ENCODE measurements around the gene TMEM255B. TPM values are rescaled to one million over a fixed set of nuclear protein-coding genes. Genes with fewer than 3 reads are reported as not detected.

Gene TMEM255B
- total RNA-seq, 1 donor from 2014 or later = 0.26 TPM

DNA sequence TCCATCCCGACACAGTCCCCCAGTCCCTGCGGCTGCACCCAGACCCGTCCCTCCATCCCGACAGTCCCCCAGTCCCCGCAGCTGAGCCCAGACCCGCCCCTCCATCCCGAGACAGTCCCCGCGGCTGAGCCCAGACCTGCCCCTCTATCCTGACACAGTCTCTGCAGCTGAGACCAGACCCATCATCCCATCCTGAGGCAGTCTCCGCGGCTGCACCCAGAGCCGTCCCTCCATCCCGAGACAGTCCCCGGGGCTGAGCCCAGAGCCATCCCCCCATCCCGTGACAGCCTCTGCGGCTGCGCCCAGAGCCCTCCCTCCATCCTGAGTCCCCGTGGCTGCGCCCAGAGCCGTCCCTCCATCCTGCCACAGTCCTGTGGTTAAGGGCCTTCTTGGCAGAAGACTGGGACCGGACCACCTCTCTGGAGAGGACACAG lies 28.8 kb upstream of the TMEM255B start:
- Mint-ChIP-seq H3K27me3 (ENCODE audit: insufficient read depth, low read depth) (peaks cover 8% of the 10 kb centered on the region), H3K36me3 (no peaks in the 10 kb centered on the region), H3K4me1 (no peaks in the 10 kb centered on the region), H3K27ac (no peak overlapping the region), H3K4me3 (no peak overlapping the region), H3K9me3 (peaks cover 5% of the 10 kb centered on the region)
- Histone ChIP-seq H3K36me3 (no peaks in the 10 kb centered on the region), H3K79me2 (ENCODE audit: low read depth) (no peaks in the 10 kb centered on the region), H3K27ac (no peak overlapping the region), H3K9ac (no peak overlapping the region), H3K4me1 (no peaks in the 10 kb centered on the region), H3K4me2 (no peak overlapping the region), H4K20me1 (ENCODE audit: low read depth) (no peaks in the 10 kb centered on the region), H2AFZ (replicated peaks) (no peak overlapping the region), H3K27me3 (no peaks in the 10 kb centered on the region), H3F3A (ENCODE audit: low read depth) (peaks cover 17% of the 10 kb centered on the region), H3K9me3 (ENCODE audit: low read depth) (no peaks in the 10 kb centered on the region), H3K4me3 (no peak overlapping the region)
- no peak for DNase-seq (ENCODE audit: low spot score)
- TF ChIP-seq, protein P1, sequence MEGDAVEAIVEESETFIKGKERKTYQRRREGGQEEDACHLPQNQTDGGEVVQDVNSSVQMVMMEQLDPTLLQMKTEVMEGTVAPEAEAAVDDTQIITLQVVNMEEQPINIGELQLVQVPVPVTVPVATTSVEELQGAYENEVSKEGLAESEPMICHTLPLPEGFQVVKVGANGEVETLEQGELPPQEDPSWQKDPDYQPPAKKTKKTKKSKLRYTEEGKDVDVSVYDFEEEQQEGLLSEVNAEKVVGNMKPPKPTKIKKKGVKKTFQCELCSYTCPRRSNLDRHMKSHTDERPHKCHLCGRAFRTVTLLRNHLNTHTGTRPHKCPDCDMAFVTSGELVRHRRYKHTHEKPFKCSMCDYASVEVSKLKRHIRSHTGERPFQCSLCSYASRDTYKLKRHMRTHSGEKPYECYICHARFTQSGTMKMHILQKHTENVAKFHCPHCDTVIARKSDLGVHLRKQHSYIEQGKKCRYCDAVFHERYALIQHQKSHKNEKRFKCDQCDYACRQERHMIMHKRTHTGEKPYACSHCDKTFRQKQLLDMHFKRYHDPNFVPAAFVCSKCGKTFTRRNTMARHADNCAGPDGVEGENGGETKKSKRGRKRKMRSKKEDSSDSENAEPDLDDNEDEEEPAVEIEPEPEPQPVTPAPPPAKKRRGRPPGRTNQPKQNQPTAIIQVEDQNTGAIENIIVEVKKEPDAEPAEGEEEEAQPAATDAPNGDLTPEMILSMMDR (IDR thresholded peaks at IDR 0.05) = no peak
- TF ChIP-seq EZH2 (IDR thresholded peaks at IDR 0.05) = no peak
- TF ChIP-seq EZH2phosphoT487 (IDR thresholded peaks at IDR 0.05) = no peak

- Histone ChIP-seq H3K9ac (no peak overlapping the region), H3K27ac (no peak overlapping the region), H3K9me3 (ENCODE audit: low read depth) (no peaks in the 10 kb centered on the region), H3K27me3 (no peaks in the 10 kb centered on the region), H3K4me1 (no peaks in the 10 kb centered on the region), H3K79me2 (ENCODE audit: low read depth) (no peaks in the 10 kb centered on the region), H3K36me3 (no peaks in the 10 kb centered on the region), H2AFZ (replicated peaks) (no peak overlapping the region), H3K4me3 (no peak overlapping the region), H3K4me2 (no peak overlapping the region), H3F3A (ENCODE audit: low read depth) (peaks cover 17% of the 10 kb centered on the region), H4K20me1 (ENCODE audit: low read depth) (no peaks in the 10 kb centered on the region)
- Mint-ChIP-seq H3K9me3 (peaks cover 5% of the 10 kb centered on the region), H3K27me3 (ENCODE audit: insufficient read depth, low read depth) (peaks cover 8% of the 10 kb centered on the region), H3K4me3 (no peak overlapping the region), H3K4me1 (no peaks in the 10 kb centered on the region), H3K36me3 (no peaks in the 10 kb centered on the region), H3K27ac (no peak overlapping the region)
- DNase-seq (ENCODE audit: low spot score) = no peak
- no peak for TF ChIP-seq EZH2phosphoT487 (IDR thresholded peaks at IDR 0.05)
- TF ChIP-seq, protein P1 (IDR thresholded peaks at IDR 0.05) = peak; percentile 7
- TF ChIP-seq EZH2 (IDR thresholded peaks at IDR 0.05) = no peak
Observed at GRCh38 chr13:113730831-113731191, 28.2 kb upstream of the TMEM255B start.

- Mint-ChIP-seq H3K4me1 (no peaks in the 10 kb centered on the region), H3K9me3 (peaks cover 5% of the 10 kb centered on the region), H3K4me3 (no peak overlapping the region), H3K27me3 (ENCODE audit: insufficient read depth, low read depth) (peaks cover 10% of the 10 kb centered on the region), H3K36me3 (no peaks in the 10 kb centered on the region), H3K27ac (no peak overlapping the region)
- no peaks in the 10 kb centered on the region for H3K79me2 ChIP-seq (ENCODE audit: low read depth)
- no peaks in the 10 kb centered on the region for H3K27me3 ChIP-seq
- no peak overlapping the region for H3K27ac ChIP-seq
- peaks cover 16% of the 10 kb centered on the region for H3F3A ChIP-seq (ENCODE audit: low read depth)
- H3K4me3 ChIP-seq = no peak overlapping the region
- no peaks in the 10 kb centered on the region for H4K20me1 ChIP-seq (ENCODE audit: low read depth)
- no peak for DNase-seq (ENCODE audit: low spot score)
- H3K9ac ChIP-seq = no peak overlapping the region
- no peak overlapping the region for H2AFZ ChIP-seq (replicated peaks)
- no peaks in the 10 kb centered on the region for H3K4me1 ChIP-seq
- no peaks in the 10 kb centered on the region for H3K9me3 ChIP-seq (ENCODE audit: low read depth)
- no peaks in the 10 kb centered on the region for H3K36me3 ChIP-seq
- H3K4me2 ChIP-seq = no peak overlapping the region
- TF ChIP-seq EZH2phosphoT487 (IDR thresholded peaks at IDR 0.05) = no peak
- TF ChIP-seq, protein P1 (IDR thresholded peaks at IDR 0.05) = no peak
Observed at GRCh38 chr13:113731192-113732175, 27.5 kb upstream of the TMEM255B start.

All from neural progenitor cell (in vitro differentiated cells).